HL-60/S4 treated with retinoic acid at 250 ng/mL for 4 days and 3 days (cell line): ENCODE data around the gene STX19.
"Not testable (repeated sequence)": the region's sequence is repeated elsewhere in the genome, so short reads cannot be mapped to it uniquely, and the experiment has no call there.

Experiments used
- in situ Hi-C: fragments of 300-500 bp; cut with MboI; formaldehyde crosslinking; loops from 2 replicates; pipeline ENCODE4 v1.7.0; 2022; ENCODE audit warnings: low sequenced_read_pairs

STX19 gene

GRCh38 chr3:94028093-94028837 lies at the start of gene STX19:
TSS of gene STX19 (minus strand) at chr3:94028597. CDS start at chr3:94015269, 13,328 bp downstream.
- in situ Hi-C loops: no loop called here

- in situ Hi-C loops: no loop called here
Observed at GRCh38 chr3:94076055-94076454, 47.7 kb upstream of the STX19 start.

- in situ Hi-C loops: no loop called here
Observed at GRCh38 chr3:94071713-94072284, 43.4 kb upstream of the STX19 start.

GRCh38 chr3:94070341-94070911 lies 42.0 kb upstream of the STX19 start:
- in situ Hi-C loops: no loop called here

GRCh38 chr3:94069194-94069813 lies 40.9 kb upstream of the STX19 start:
- in situ Hi-C loops: no loop called here

- in situ Hi-C loops: no loop called here
Observed at GRCh38 chr3:94066506-94067500, 38.4 kb upstream of the STX19 start.

- in situ Hi-C loops: no loop called here
Observed at GRCh38 chr3:94065819-94066480, 37.6 kb upstream of the STX19 start.

- in situ Hi-C loops: no loop called here
Observed at GRCh38 chr3:94065122-94065521, 36.7 kb upstream of the STX19 start.

GRCh38 chr3:94064243-94064860 lies 36.0 kb upstream of the STX19 start:
- in situ Hi-C loops: no loop called here

- in situ Hi-C loops: no loop called here
Observed at GRCh38 chr3:94063496-94064119, 35.2 kb upstream of the STX19 start.

- in situ Hi-C loops: no loop called here
Observed at GRCh38 chr3:94062513-94063404, 34.4 kb upstream of the STX19 start, which contains the start of the genes DHFR2 and NSUN3. TSS of gene DHFR2 (minus strand) at chr3:94062916. CDS start at chr3:94061511, 1,405 bp downstream. TSS of gene NSUN3 (plus strand) at chr3:94063061. CDS start at chr3:94063127, 66 bp downstream.

- in situ Hi-C loops: no loop called here
Observed at GRCh38 chr3:94061297-94061696, 32.9 kb upstream of the STX19 start.

- in situ Hi-C loops: no loop called here
Observed at GRCh38 chr3:94050546-94050945, 22.1 kb upstream of the STX19 start.

GRCh38 chr3:94049267-94049666 lies 20.9 kb upstream of the STX19 start:
- in situ Hi-C loops: no loop called here

- in situ Hi-C loops: no loop called here
Observed at GRCh38 chr3:94046533-94046932, 18.1 kb upstream of the STX19 start.

GRCh38 chr3:94044100-94044936 lies 15.9 kb upstream of the STX19 start:
- in situ Hi-C loops: not testable (repeated sequence)

GRCh38 chr3:94043285-94043684 lies 14.9 kb upstream of the STX19 start:
- in situ Hi-C loops: no loop called here
